ENCODE measurements around the gene ARHGAP25.

The ARHGAP25 gene

DNA sequence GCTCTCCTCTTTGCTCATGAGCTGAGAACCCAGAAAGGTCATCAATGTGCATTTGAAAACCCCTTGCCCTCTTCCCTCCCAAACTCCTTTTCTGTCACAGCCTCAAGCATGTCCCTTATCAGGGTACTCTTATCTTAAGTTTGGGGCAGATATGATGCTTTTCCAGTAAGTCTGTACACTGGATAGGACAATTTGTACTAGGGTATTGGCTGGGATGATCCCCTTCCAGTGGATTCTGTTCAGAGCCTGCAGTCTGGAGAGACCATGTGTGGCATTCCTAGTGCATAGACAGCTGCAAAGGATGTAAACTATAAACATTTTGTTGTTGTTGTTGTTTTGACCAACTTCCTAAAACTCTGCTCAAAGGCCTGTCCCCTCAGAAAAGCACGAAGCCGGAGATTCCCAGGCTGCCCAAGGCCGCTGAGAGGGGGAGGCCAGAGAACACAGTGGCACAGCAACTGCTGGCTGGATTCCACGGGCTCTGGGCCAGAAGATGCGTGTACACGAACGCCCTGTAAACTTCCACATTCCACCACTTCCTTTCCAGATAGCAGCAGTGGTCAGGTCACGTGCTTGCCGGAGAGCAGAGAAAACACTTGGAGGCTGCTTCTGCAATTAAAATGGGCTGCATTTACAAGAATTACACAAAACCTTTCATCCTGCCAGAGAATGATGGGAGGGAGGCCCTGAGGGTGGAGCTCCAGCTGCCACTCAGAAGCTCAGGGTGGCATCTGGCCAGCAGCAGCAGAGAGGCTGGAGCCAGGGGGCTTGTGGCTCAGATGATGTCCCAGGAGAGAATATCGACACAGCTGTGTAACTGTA, 94.5 kb downstream of the ARHGAP25 start:
- peak in 55 of 56 donors; percentile 17 to 95 (median 79) for DNase-seq

GRCh38 chr2:68829749-68830148, 95.1 kb downstream of the ARHGAP25 start:
- DNase-seq: no peak

DNA sequence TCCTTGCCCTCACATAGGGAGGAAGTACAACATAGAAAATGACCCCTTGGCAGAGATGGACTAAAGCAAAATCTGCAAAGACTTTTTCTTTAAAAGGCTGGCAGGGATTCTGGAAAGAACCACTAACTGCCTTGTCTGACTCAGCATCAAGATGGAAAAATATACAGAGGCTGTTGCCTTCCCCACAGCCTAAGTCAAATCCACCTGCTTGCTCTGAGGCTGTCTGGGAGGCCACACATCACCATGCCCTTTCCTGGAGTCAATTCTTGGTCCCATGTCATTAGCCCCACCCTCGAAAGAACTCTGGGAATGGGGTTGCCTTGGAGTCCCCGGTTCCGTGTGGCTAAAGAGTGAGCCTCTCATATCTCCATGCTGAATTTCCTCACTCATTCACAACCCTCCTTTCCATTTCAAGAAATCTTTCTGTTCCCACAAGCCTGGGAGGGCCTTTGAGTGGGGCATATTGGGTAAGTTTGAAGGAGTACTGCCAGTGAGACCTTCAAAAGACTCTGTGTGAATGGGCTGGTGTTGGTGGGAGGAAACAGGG, 97.1 kb downstream of the ARHGAP25 start:
- peak in 1 of 56 donors; percentile 47 for DNase-seq

- DNase-seq: peak in 32 of 56 donors; percentile 4 to 74 (median 40)
Measured at GRCh38 chr2:68832233-68832869, 97.7 kb downstream of the ARHGAP25 start.

DNA sequence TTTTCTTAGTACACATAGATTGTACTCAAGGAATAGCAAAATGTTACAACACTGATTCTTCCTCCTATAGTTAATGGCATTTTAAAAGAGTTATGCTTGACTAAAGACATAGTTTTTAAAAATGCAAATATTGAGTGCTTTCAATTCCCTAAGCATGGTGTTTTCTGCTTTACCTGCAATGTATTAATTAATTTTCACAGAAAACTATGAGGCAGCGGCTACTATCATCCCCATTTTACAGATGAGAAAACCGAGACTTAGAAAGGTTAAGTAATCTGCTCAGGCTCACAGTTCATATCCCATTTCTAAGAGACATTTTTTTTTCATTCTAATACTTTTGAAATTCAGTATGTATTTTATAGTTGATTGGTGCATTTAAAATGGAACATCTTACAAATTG, 98.6 kb downstream of the ARHGAP25 start:
- no peak for DNase-seq

GRCh38 chr2:68834737-68835376, 100.2 kb downstream of the ARHGAP25 start:
- no peak for DNase-seq

DNA sequence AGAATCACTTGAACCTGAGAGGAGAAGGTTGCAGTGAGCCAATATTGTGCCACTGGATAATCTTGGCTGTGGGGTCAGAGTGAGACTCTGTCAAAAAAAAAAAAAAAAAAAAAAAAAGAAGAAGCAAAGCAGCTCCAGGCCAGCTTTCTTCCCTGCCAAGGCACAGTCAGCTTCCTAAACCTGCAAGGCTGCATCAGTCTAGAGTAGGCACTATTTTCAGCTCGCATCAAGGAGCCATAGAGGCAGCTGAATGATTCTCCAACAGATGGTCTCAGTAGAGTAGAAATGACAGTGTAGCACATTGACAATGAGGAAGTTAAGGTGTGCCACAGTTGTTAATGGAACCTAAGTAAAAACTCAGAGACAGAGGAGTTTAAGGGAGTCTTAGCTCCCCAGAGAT, 101.0 kb downstream of the ARHGAP25 start:
- no peak for DNase-seq

GRCh38 chr2:68837164-68837860, 102.7 kb downstream of the ARHGAP25 start:
- DNase-seq: peak in 9 of 56 donors; percentile 1 to 44 (median 12)

GRCh38 chr2:68837861-68838341, 103.3 kb downstream of the ARHGAP25 start:
- DNase-seq: no peak

- DNase-seq: no peak
Measured at GRCh38 chr2:68838641-68839040, 104.0 kb downstream of the ARHGAP25 start.

DNA sequence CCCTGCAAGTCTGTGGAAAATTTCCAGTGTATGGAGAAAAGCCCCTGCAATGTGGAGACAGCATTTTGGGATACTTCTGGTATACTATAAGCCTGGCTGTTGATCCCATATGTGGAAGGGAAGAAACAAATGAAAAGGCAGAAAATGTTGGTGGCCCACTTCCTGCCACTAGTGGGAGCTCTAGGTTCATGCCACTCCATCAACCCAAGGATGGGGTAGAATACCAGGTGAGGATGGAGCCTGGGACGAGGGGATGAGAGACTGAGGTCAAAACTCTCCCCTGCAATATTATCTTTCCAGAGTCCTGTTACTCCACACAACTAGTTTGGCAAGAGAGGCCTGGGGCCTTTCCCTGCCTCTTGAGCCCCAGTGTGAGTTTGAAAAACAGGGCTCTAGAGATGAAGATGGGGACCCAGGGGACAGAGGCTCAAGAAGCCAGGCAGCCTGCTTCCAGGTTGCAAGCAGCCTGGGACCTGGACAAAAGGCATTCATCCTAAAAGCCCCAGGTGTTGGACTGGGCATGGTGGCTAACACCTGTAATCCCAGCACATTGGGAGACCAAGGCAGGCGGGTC, 104.7 kb downstream of the ARHGAP25 start:
- no peak for DNase-seq

DNA sequence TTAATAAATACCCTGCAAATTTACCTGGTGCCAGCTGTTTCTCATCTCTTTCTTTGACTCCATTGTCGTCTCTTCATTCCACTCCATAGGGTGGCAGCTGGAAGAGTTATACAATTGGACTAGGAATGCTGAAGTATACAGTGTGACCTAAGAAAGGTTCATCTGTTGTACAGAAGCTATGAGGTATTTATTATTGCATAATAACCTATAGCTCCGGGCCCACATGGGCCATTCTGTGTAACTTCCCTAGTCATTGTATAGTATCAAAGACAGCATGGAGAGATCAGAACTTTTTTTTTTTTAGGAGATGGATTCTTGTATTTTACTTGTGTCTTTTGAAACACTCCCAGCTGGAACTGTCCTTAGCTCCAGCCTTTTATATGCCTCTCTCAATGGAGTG, 110.4 kb downstream of the ARHGAP25 start:
- DNase-seq: no peak

DNA sequence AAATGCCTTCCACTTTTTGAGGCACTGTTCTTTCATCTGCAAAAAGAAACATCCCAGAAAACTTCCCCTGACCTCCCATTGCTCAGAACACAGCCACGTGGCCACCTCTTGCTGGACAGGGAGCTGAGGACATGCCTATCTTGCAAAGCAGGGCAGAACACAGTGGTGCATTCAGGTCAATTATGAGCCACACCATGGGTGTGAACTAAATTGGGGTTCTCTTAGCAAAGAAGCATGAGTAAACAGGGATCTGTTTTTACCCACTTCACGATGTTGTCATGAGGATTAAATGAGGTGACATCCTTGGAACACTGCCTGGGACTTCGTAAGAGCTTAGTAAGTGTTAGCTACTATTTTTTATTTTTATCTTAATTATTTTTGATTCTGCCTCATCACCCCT, 111.5 kb downstream of the ARHGAP25 start:
- DNase-seq: no peak

DNA sequence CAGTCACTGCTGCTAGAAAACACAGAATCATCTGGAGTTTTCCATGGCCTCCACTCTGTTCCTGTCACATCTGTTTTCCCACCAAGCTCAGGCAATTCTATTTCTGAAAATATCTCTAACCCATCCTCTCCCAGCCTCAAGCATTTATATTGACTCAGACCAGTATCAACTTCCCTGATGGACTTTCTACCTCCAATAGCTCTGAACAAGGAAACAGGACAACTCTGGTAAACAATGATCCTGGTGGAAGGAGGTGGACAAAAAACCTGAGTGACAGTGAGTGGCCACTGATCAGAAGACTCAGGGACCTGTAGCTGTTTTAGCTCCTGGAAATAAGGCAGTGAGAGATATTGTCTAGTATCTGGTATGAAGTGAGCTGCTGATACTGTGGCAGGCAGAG, 113.1 kb downstream of the ARHGAP25 start:
- no peak for DNase-seq

DNA sequence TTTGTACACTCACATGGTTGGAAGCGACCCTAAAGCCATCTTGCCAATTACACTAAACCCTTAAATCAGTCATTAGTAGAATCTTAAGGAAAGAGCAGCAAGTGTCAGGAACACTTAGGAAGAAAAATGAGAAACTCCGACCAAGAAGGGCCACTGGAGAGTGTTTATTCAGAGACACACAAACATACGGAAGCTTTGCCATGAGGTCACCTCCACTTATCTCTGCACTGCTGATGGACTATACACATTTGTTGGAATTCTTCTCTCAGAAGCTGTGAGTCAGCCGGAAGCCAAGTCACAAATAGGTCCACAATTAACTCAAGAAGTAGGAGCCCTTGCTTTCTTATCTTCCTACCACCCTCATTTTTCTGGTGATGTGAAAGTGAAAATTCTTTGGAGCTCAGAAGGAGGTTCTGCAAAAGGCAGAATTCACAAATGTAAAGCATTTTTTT, 115.0 kb downstream of the ARHGAP25 start:
- no peak for DNase-seq

DNA sequence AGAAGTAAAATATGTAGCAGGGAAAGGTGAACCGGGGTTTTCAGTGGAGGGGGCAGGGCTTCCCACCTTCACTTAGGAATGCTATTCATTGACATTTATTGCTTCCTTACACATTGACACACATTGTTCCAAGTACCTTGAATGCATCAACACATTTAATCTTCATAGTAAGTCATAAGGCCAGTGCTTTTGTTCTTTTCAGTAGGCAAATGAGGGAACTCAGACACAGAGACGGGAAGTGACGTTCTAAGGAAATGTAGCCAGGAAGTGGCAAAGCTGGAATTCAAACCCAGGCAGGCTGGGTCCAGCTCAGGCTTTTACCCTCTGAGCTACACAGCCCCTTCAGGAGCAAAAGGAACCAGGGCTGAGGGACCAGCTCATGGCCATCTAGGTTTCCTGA, 115.9 kb downstream of the ARHGAP25 start:
- DNase-seq: no peak

GRCh38 chr2:68853035-68853434, 118.4 kb downstream of the ARHGAP25 start:
- no peak for DNase-seq

DNA sequence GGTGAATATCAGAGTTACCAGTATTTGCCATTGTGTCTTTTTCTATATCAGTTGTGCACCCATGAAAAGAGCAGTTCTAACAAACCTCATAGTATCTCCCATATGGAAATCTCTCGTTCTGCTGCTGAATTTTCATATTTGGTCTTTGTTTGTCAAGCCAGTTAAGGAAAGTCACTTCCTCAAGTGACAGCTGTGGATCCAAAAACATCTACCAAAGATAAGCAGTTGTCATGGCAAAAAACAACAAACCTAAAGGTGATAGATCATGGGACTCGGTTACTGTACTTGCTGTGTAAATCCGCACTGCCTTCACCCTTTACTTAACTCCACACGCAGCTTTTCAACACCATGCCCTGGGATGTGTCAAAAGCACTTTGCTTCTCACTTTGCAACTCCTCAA, 119.3 kb downstream of the ARHGAP25 start:
- no peak for DNase-seq

DNA sequence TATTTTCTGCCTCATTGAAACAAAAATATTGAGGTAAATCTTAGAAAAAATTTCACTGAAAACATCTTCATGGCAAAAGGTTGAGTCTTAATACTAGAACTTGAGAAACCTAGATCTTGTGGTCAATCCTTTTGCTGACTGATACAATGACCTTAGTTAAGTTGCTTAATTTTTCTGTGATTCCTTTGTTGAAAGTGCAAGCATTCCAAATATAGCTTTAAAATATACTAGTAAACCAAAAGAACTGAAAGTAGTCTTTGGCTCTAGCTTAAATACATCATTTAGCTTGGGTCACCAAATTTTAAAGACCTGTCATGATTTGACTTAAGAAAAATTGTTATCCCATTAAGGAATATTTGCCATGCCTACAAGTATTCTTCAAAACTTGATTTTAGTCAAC, 119.9 kb downstream of the ARHGAP25 start:
- DNase-seq: no peak

- DNase-seq: no peak
Measured at GRCh38 chr2:68855550-68855949, 120.9 kb downstream of the ARHGAP25 start.
